Activated T-cell treated with anti-CD3 and anti-CD28 coated beads, Interleukin-2, amount 50 U/mL, for 48 hours (primary cell): ENCODE data around the gene ADGRE3.
A peak's percentile ranks its signal among the peaks of the same experiment; 100 is the strongest.

Experiments used
- DNase-seq, 2 experiments: peaks; one replicate each; pipeline ENCODE4 v3.0.0-alpha.2; 2020

The ADGRE3 gene

GRCh38 chr19:14674764-14675163 lies at the start of gene ADGRE3:
TSS of gene ADGRE3 (minus strand) at chr19:14674844. CDS start at chr19:14674770, 74 bp downstream.
- no peak for DNase-seq

GRCh38 chr19:14722127-14722526 lies 47.5 kb upstream of the ADGRE3 start:
- DNase-seq, result no peak

- DNase-seq, result no peak
Observed at GRCh38 chr19:14719162-14719561, 44.5 kb upstream of the ADGRE3 start.

- no peak for DNase-seq
Observed at GRCh38 chr19:14718522-14719116, 44.0 kb upstream of the ADGRE3 start.

GRCh38 chr19:14715841-14716240 lies 41.2 kb upstream of the ADGRE3 start:
- no peak for DNase-seq

- no peak for DNase-seq
Observed at GRCh38 chr19:14704450-14704849, 29.8 kb upstream of the ADGRE3 start.

- DNase-seq, result no peak
Observed at GRCh38 chr19:14703833-14704232, 29.2 kb upstream of the ADGRE3 start.

GRCh38 chr19:14700711-14701375 lies 26.2 kb upstream of the ADGRE3 start:
- DNase-seq, result no peak

- no peak for DNase-seq
Observed at GRCh38 chr19:14699641-14700040, 25.0 kb upstream of the ADGRE3 start.

GRCh38 chr19:14695471-14695870 lies 20.8 kb upstream of the ADGRE3 start:
- no peak for DNase-seq

- DNase-seq, result no peak
Observed at GRCh38 chr19:14694641-14695266, 20.1 kb upstream of the ADGRE3 start.

GRCh38 chr19:14689598-14690503 lies 15.2 kb upstream of the ADGRE3 start, which contains the start of gene ZNF333:
TSS of gene ZNF333 (plus strand) at chr19:14690048. CDS start at chr19:14693492, 3,444 bp downstream.
- peak; percentile 99 for DNase-seq

- peak; percentile 43 to 46 for DNase-seq
Observed at GRCh38 chr19:14686411-14686810, 11.8 kb upstream of the ADGRE3 start.

GRCh38 chr19:14683439-14683838 lies 8.8 kb upstream of the ADGRE3 start:
- no peak for DNase-seq

GRCh38 chr19:14682084-14682483 lies 7.4 kb upstream of the ADGRE3 start:
- DNase-seq, result no peak

GRCh38 chr19:14678199-14678598 lies 3.6 kb upstream of the ADGRE3 start:
- no peak for DNase-seq

- DNase-seq, result no peak
Observed at GRCh38 chr19:14677464-14677863, 2.8 kb upstream of the ADGRE3 start.

GRCh38 chr19:14676762-14677161 lies 2.1 kb upstream of the ADGRE3 start:
- no peak for DNase-seq

- no peak for DNase-seq
Observed at GRCh38 chr19:14673088-14673487, 1.6 kb downstream of the ADGRE3 start.

- no peak for DNase-seq
Observed at GRCh38 chr19:14672188-14672872, 2.3 kb downstream of the ADGRE3 start.

GRCh38 chr19:14670408-14670807 lies 4.2 kb downstream of the ADGRE3 start:
- no peak for DNase-seq

- DNase-seq, result no peak
Observed at GRCh38 chr19:14669940-14670339, 4.7 kb downstream of the ADGRE3 start.
